Measurements from ENCODE around the gene RAD51D.
"Not testable (repeated sequence)": the region's sequence is repeated elsewhere in the genome, so short reads cannot be mapped to it uniquely, and the experiment has no call there.

Gene RAD51D

DNA sequence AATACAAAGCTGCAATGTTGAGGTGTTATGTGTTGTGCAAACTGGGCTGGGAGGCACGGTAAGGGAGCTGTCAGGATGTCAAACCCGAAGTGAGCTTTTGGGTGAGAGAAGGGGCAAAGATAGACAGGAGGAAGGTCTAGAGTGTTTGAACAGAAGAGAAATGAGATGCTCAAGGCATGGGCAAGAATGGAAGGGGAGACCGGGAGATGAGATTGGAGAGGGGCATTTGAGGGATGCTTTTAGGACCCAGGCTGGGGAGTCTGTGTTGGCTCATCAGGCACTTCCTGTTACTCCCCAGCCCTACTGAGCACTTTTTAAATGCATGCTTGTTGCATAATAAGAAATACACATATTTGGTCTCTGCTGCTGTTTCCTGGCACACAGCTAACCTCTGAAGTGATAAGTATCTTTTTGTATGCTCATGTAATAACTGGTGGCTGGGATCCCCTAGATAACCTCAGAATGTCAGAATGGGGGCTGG, 41.7 kb upstream of the RAD51D start:
- TF ChIP-seq ZFX (IDR thresholded peaks at IDR 0.05) (no peak), CTCF (conservative IDR thresholded peaks at IDR 0.05) (no peak)
- H3K27ac ChIP-seq: no peak overlapping the region

- no peak for TF ChIP-seq ZFX (IDR thresholded peaks at IDR 0.05)
- TF ChIP-seq CTCF (conservative IDR thresholded peaks at IDR 0.05): no peak
- no peak overlapping the region for H3K27ac ChIP-seq
Observed at GRCh38 chr17:35160354-35161201, 40.9 kb upstream of the RAD51D start.

- TF ChIP-seq CTCF (conservative IDR thresholded peaks at IDR 0.05) (no peak), ZFX (IDR thresholded peaks at IDR 0.05) (no peak)
- H3K27ac ChIP-seq: no peak overlapping the region
Observed at GRCh38 chr17:35159940-35160339, 40.3 kb upstream of the RAD51D start.

DNA sequence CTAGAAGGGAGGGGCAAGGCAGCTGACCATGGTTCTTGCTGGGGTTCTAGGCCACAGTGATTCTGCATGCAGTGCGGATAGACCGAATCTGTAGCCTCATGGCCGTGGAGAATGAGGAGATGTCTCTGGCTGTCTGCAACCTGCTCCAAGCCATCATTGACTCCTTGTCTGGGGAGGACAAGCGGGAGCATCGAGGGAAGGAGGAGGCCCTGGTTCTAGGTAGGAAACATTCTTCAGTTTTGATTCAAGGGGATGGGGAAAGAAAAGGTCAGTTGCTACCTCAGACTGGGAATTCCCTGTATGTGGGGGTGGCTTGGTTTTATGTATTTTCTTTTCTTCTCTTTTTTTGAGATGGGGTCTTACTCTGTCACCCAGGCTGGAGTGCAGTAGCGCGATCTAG, 35.6 kb upstream of the RAD51D start:
- no peak for TF ChIP-seq CTCF (conservative IDR thresholded peaks at IDR 0.05)
- TF ChIP-seq ZFX (IDR thresholded peaks at IDR 0.05): no peak
- no peak overlapping the region for H3K27ac ChIP-seq

DNA sequence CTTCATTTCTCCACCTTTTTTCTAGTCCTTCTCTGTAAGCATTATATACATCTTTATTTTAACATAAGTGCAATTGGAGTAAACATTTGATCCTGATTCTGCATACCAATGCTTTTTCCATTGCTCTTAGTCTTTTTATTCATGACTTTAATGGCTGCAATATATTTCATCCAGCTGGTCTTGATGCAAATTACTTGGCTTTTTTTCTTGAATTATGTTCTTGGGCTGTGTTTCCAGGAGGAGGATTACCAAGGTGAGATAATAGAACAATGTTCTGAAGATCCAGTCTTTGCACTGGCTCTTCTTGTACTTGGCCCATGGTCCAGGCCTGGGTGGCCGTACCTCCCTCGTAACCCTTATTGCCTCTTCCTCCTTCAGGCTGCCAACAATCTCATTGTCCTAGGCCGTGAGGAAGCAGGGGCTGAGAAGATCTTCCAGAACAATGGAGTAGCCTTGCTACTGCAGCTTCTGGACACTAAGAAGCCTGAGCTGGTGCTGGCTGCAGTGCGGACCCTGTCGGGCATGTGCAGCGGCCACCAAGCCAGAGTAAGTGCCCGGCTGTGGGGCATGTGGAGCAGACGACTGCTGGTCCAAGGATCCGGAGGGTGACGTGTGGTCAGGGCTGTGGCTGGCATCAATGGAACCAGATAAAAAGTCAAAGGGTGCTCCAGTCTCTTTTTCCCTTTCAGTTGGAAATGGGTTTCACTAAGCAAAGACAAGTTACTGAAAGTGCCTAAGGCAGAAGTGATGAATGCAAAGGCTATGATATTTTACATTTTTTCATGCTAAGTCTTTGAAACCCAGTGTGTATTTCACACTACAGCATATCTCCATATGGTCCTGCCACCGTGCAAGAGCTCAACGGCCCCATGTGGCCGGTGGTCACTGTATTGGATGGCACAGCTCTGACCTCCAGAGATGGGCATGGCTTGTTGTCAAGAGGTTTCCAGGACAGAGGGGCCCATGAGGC, 34.8 kb upstream of the RAD51D start:
- TF ChIP-seq ZFX (IDR thresholded peaks at IDR 0.05) (no peak), CTCF (conservative IDR thresholded peaks at IDR 0.05) (no peak)
- H3K27ac ChIP-seq: no peak overlapping the region

- no peak overlapping the region for H3K27ac ChIP-seq
- TF ChIP-seq ZFX (IDR thresholded peaks at IDR 0.05): no peak
- no peak for TF ChIP-seq CTCF (conservative IDR thresholded peaks at IDR 0.05)
Observed at GRCh38 chr17:35152421-35153140, 32.9 kb upstream of the RAD51D start.

DNA sequence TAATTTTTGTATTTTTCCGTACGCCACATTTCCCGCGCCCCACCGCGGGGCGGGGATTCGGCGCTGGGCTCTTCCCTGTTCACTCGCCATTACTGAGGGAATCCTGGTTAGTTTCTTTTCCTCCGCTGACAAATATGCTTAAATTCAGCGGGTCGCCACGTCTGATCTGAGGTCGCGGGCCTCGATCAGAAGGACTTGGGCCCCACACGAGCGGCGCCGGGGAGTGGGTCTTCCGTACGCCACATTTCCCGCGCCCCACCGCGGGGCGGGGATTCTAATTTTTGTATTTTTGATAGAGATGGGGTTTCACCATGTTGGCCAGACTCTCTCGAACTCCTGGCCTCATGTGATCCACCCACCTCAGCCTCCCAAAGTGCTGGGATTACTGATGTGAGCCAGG, 31.4 kb upstream of the RAD51D start:
- H3K27ac ChIP-seq: not testable (repeated sequence)
